ENCODE measurements around the gene C20orf202. TPM values are rescaled to one million over a fixed set of nuclear protein-coding genes. Genes with fewer than 3 reads are reported as not detected.

C20orf202 gene
- total and polyA plus RNA-seq, 2 experiments from 2014 or later = not detected

- TF ChIP-seq ZNF462 (CRISPR knock-in tag; IDR thresholded peaks at IDR 0.05) = no peak
- TF ChIP-seq CTCF (conservative IDR thresholded peaks at IDR 0.05; ENCODE audit: low read depth in 2 of 2) = no peak
- no peak for TF ChIP-seq ETS1 (IDR thresholded peaks at IDR 0.05)
These were observed 6.6 kb upstream of the C20orf202 start (continued) for GRCh38 chr20:1196634-1197033.

- H3K79me2 ChIP-seq (replicated peaks; ENCODE audit: insufficient read depth) = no peaks in the 10 kb centered on the region
- no peaks in the 10 kb centered on the region for H3K36me3 ChIP-seq (ENCODE audit: insufficient read depth)
- no peaks in the 10 kb centered on the region for H4K20me1 ChIP-seq (replicated peaks; ENCODE audit: insufficient read depth)
- Mint-ChIP-seq H3K4me3 (no peak overlapping the region), H3K27me3 (ENCODE audit: insufficient read depth, low read depth, poor library complexity) (peaks cover 1% of the 10 kb centered on the region), H3K36me3 (ENCODE audit: low read depth) (no peaks in the 10 kb centered on the region), H3K27ac (no peak overlapping the region), H3K4me1 (no peaks in the 10 kb centered on the region), H3K9me3 (no peaks in the 10 kb centered on the region)
- H3F3A ChIP-seq (replicated peaks; ENCODE audit: low read depth) = no peaks in the 10 kb centered on the region
- no peak for ATAC-seq
- no peak overlapping the region for H3K4me3 ChIP-seq
- no peaks in the 10 kb centered on the region for H3K27me3 ChIP-seq (ENCODE audit: insufficient read depth)
- H3K27ac ChIP-seq (ENCODE audit: low read depth) = no peak overlapping the region
- H2AFZ ChIP-seq = no peak overlapping the region
- no peaks in the 10 kb centered on the region for H3K4me1 ChIP-seq (ENCODE audit: insufficient read depth)
- DNase-seq (ENCODE audit: low spot score) = no peak
- H3K9me2 ChIP-seq (ENCODE audit: insufficient read depth) = no peaks in the 10 kb centered on the region
- H3K4me2 ChIP-seq = no peak overlapping the region
- no peak for TF ChIP-seq REST (IDR thresholded peaks at IDR 0.05; ENCODE audit: unreplicated experiment)
- no peak for TF ChIP-seq ETS1 (IDR thresholded peaks at IDR 0.05)
- no peak for TF ChIP-seq NANOG (IDR thresholded peaks at IDR 0.05; ENCODE audit: borderline replicate concordance)
- no peak for TF ChIP-seq EZH2 (IDR thresholded peaks at IDR 0.05; ENCODE audit: low read depth, unreplicated experiment)
- TF ChIP-seq JUNB (IDR thresholded peaks at IDR 0.05; ENCODE audit: unreplicated experiment) = no peak
- no peak for TF ChIP-seq CREB1 (CRISPR knock-in tag; IDR thresholded peaks at IDR 0.05; ENCODE audit: low read depth)
These were observed 5.5 kb upstream of the C20orf202 start for GRCh38 chr20:1197801-1198200.
